Liver (tissue), 9 donors: ENCODE measurements around the gene NASP. TPM values are rescaled to one million over a fixed set of nuclear protein-coding genes. Genes with fewer than 3 reads are reported as not detected.

Experiments used
- DNase-seq: peaks from one replicate; pipeline ENCODE4 v3.0.0-alpha.2; 2017; ENCODE audit warnings: low spot score
- H3K27ac ChIP-seq, 2 donors: one replicate each; pipeline ENCODE4 v1.7.0; 2013; ENCODE audit warnings: inconsistent platforms in 2 of 2, low read length in 2 of 2, control low read depth in 1 of 2, low read depth in 1 of 2, mild to moderate bottlenecking in 1 of 2
- H3K27me3 ChIP-seq, 4 donors: one replicate each; pipeline versions ENCODE4 v1.6.1 to v1.7.0; 2013; ENCODE audit warnings: low read length in 3 of 4, inconsistent platforms in 1 of 4, mild to moderate bottlenecking in 1 of 4, moderate library complexity in 1 of 4; ENCODE audit not compliant: control insufficient read depth in 4 of 4, insufficient read depth in 4 of 4
- H3K36me3 ChIP-seq, 4 donors: one replicate each; pipeline versions ENCODE4 v1.6.1 to v1.7.0; 2013; ENCODE audit warnings: low read length in 3 of 4, mild to moderate bottlenecking in 3 of 4, low read depth in 1 of 4, moderate library complexity in 1 of 4; ENCODE audit not compliant: control insufficient read depth in 4 of 4, insufficient read depth in 3 of 4
- H3K4me1 ChIP-seq, 4 donors: one replicate each; pipeline versions ENCODE4 v1.6.1 to v1.7.0; 2013; ENCODE audit warnings: low read length in 3 of 4, mild to moderate bottlenecking in 3 of 4, moderate library complexity in 1 of 4; ENCODE audit not compliant: control insufficient read depth in 4 of 4, insufficient read depth in 4 of 4
- H3K4me3 ChIP-seq, 3 donors: one replicate each; pipeline versions ENCODE4 v1.6.1 to v1.7.0; 2013; ENCODE audit warnings: low read length in 3 of 3, control low read depth in 1 of 3, low read depth in 1 of 3, mild to moderate bottlenecking in 1 of 3
- H3K9ac ChIP-seq, 2 donors: one replicate each; pipeline ENCODE4 v1.7.0; 2013; ENCODE audit warnings: low read length in 2 of 2, mild to moderate bottlenecking in 2 of 2, moderate library complexity in 2 of 2, control low read depth in 1 of 2, low read depth in 1 of 2
- H3K9me3 ChIP-seq, 4 donors: one replicate each; pipeline versions ENCODE4 v1.6.1 to v1.7.0; 2013; ENCODE audit warnings: low read length in 3 of 4; ENCODE audit not compliant: control insufficient read depth in 4 of 4
- ATF3 ChIP-seq: IDR thresholded peaks from 2 replicates; pipeline ENCODE4 v1.6.1; 2016; ENCODE audit warnings: antibody characterized with exemption
- CTCF ChIP-seq: fragments of 150-350 bp; IDR thresholded peaks from 2 replicates; pipeline ENCODE4 v1.5.1; 2017; ENCODE audit warnings: improper control_type of control experiment, low read depth, low read length; ENCODE audit not compliant: missing input control
- EGR1 ChIP-seq, 2 donors: IDR thresholded peaks; 2 replicates each; pipeline ENCODE4 v1.6.1; 2016 to 2018; ENCODE audit warnings: antibody characterized with exemption in 2 of 2, low read depth in 2 of 2
- FOXA1 ChIP-seq: IDR thresholded peaks from 2 replicates; pipeline ENCODE4 v1.6.1; 2016; ENCODE audit warnings: antibody characterized with exemption
- FOXA2 ChIP-seq: IDR thresholded peaks from 2 replicates; pipeline ENCODE4 v1.6.1; 2016; ENCODE audit warnings: antibody characterized with exemption
- GABPA ChIP-seq, 2 donors: IDR thresholded peaks in 1 of 2; conservative IDR thresholded peaks in 1 of 2; 2 replicates each; pipeline ENCODE4 v1.6.1; 2016; ENCODE audit warnings: antibody characterized with exemption in 2 of 2, mild to moderate bottlenecking in 1 of 2, moderate library complexity in 1 of 2
- HNF4A ChIP-seq, 2 donors: conservative IDR thresholded peaks; 2 replicates each; pipeline ENCODE4 v1.6.1; 2016; ENCODE audit warnings: antibody characterized with exemption in 2 of 2, mild to moderate bottlenecking in 2 of 2
- HNF4G ChIP-seq: IDR thresholded peaks from 2 replicates; pipeline ENCODE4 v1.6.1; 2016; ENCODE audit warnings: antibody characterized with exemption
- JUND ChIP-seq, 2 donors: IDR thresholded peaks; 2 replicates each; pipeline ENCODE4 v1.6.1; 2016; ENCODE audit warnings: antibody characterized with exemption in 2 of 2
- MAX ChIP-seq: IDR thresholded peaks from 2 replicates; pipeline ENCODE4 v1.6.1; 2016; ENCODE audit warnings: antibody characterized with exemption
- NR2F2 ChIP-seq: IDR thresholded peaks from 2 replicates; pipeline ENCODE4 v1.6.1; 2016; ENCODE audit warnings: antibody characterized with exemption
- RAD21 ChIP-seq, 2 donors: IDR thresholded peaks; 2 replicates each; pipeline ENCODE4 v1.6.1; 2016; ENCODE audit warnings: antibody characterized with exemption in 2 of 2, mild to moderate bottlenecking in 2 of 2
- REST ChIP-seq: IDR thresholded peaks from 2 replicates; pipeline ENCODE4 v1.6.1; 2016; ENCODE audit warnings: antibody characterized with exemption, mild to moderate bottlenecking
- RXRA ChIP-seq, 2 donors: IDR thresholded peaks; 2 replicates each; pipeline ENCODE4 v1.6.1; 2017 to 2018; ENCODE audit warnings: antibody characterized with exemption in 2 of 2, mild to moderate bottlenecking in 1 of 2
- SP1 ChIP-seq: IDR thresholded peaks from 2 replicates; pipeline ENCODE4 v1.6.1; 2018; ENCODE audit warnings: antibody characterized with exemption, mild to moderate bottlenecking
- TAF1 ChIP-seq: conservative IDR thresholded peaks from 2 replicates; pipeline ENCODE4 v1.6.1; 2016; ENCODE audit warnings: antibody characterized with exemption, mild to moderate bottlenecking
- YY1 ChIP-seq: IDR thresholded peaks from 2 replicates; pipeline ENCODE4 v1.6.1; 2016; ENCODE audit warnings: antibody characterized with exemption, mild to moderate bottlenecking
- ZBTB33 ChIP-seq: IDR thresholded peaks from 2 replicates; pipeline ENCODE4 v1.6.1; 2016; ENCODE audit warnings: antibody characterized with exemption
- WGBS: extraction: QIAGEN DNeasy Blood & Tissue Kit; methylation state at CpG from one replicate; pipeline ENCODE4 v1.1.7; 2013; 5-methylcytosine and 5-hydroxymethylcytosine counted together
- polyA plus RNA-seq, 2 donors: library from polyadenylated mRNA; stranded (reverse) in 1 of 2; unstranded in 1 of 2; fragments of 200-250 nt in 1 of 2; fragments of >200 nt in 1 of 2; fragmentation: Nextera tagmentation in 1 of 2; extraction: Ambion mirVana in 1 of 2; gene quantifications; one replicate each; pipeline versions ENCODE4 v1.2.1 to v1.2.3, GENCODE V29; 2013 to 2015
- total RNA-seq, 2 donors: library from RNA; depleted of rRNA; stranded (reverse); fragments of >200 nt; gene quantifications; one replicate each; pipeline ENCODE4 v1.2.3, GENCODE V29; 2014
- donor health status: healthy.
- donor health status: healthy.
- donor health status: healthy.
- donor health status: healthy.
- donor health status: healthy.

Gene NASP
- total and polyA plus RNA-seq, 4 donors = 24.9 to 74.9 (median 39.7) TPM

- TF ChIP-seq FOXA2 = no peak
- no peak for TF ChIP-seq TAF1
- TF ChIP-seq RXRA (IDR thresholded peaks at IDR 0.05) = no peak
- TF ChIP-seq RAD21 (IDR thresholded peaks at IDR 0.05) = no peak
- TF ChIP-seq JUND (IDR thresholded peaks at IDR 0.05) = no peak
- TF ChIP-seq EGR1 (IDR thresholded peaks at IDR 0.05; ENCODE audit: low read depth in 2 of 2) = no peak
- TF ChIP-seq ATF3 = no peak
- TF ChIP-seq NR2F2 = no peak
- no peak for TF ChIP-seq HNF4A (conservative IDR thresholded peaks at IDR 0.05)
- TF ChIP-seq YY1 = no peak
- no peak for TF ChIP-seq HNF4G
- no peak for TF ChIP-seq FOXA1
- TF ChIP-seq CTCF = no peak
- no peak for TF ChIP-seq MAX
- no peak for TF ChIP-seq REST
- TF ChIP-seq GABPA (IDR thresholded peaks at IDR 0.05 in 1 of 2, conservative IDR thresholded peaks at IDR 0.05 in 1 of 2) = no peak
- no peak for TF ChIP-seq SP1
- no peak for TF ChIP-seq ZBTB33
- WGBS = 6% methylated on average over 3 of the region's 3 CpGs
- DNase-seq = no peak
- peaks cover 0 to 6% (median 2%) of the 10 kb centered on the region in 4 donors for H3K36me3 ChIP-seq
- H3K9me3 ChIP-seq = no peaks in the 10 kb centered on the region
- H3K4me3 ChIP-seq = peak overlapping the region; percentile 68 to 99 (median 74)
- peak overlapping the region; percentile 70 to 98 for H3K27ac ChIP-seq
- H3K9ac ChIP-seq = peak overlapping the region; percentile 76 to 83
- peaks cover 0 to 32% (median 18%) of the 10 kb centered on the region in 4 donors for H3K4me1 ChIP-seq
- no peaks in the 10 kb centered on the region for H3K27me3 ChIP-seq
These were observed 32.2 kb upstream of the NASP start for GRCh38 chr1:45551684-45552083.
